GM19025 (cell line): ENCODE results near the gene STK11IP.

Experiments used
- ATAC-seq: cut with Tn5 transposase; IDR thresholded peaks from one replicate; pipeline ENCODE4 v1.9.1; 2021; ENCODE audit warnings: mild to moderate bottlenecking, low read depth, moderate library complexity; ENCODE audit not compliant: unreplicated experiment

The STK11IP gene

DNA sequence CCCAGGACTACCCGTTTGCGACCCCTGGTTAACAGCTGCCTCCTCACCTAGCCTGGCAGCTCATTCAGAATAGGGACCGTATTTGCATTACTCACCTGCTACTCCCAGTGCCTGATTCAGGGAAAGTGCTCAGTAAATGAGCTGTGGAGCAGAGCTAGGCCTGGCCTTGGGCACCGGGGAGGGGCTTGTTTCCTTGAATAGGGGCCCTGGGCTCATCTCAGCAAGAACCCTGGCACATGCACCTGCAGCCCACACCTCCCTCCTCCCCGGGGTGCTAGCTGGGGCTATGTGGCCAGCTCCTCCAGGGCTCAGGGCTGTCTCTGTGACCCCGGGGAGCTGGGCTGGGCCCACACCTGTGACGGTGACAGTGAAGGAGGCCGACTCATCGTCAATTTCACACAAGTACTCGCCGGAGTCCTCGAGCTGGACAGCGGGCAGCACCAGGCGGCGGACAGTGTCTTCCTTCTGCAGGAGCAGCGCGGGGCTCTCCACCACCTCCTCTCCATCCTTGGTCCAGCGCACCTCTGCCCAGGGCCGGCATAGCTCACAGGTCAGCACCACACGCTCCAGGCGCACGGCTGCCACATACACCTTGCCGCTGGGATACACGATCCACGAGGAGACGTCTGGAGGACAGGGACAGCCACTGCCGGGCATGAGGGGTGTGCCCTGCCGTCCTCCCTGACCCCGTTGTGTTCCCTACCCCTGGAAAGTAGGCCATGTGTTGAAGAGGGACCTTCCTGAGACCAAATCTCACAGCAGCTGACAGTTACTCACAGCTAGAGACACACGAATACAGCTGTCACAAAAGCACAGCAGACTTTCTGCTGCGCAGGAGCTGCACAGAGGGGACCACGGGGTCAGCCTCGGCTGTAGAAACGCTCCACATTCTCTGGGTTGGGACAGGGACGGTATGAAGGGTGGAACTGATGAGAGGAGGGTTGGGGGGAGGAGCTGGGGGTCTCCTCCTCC, 35.3 kb upstream of the STK11IP start:
- no peak for ATAC-seq

DNA sequence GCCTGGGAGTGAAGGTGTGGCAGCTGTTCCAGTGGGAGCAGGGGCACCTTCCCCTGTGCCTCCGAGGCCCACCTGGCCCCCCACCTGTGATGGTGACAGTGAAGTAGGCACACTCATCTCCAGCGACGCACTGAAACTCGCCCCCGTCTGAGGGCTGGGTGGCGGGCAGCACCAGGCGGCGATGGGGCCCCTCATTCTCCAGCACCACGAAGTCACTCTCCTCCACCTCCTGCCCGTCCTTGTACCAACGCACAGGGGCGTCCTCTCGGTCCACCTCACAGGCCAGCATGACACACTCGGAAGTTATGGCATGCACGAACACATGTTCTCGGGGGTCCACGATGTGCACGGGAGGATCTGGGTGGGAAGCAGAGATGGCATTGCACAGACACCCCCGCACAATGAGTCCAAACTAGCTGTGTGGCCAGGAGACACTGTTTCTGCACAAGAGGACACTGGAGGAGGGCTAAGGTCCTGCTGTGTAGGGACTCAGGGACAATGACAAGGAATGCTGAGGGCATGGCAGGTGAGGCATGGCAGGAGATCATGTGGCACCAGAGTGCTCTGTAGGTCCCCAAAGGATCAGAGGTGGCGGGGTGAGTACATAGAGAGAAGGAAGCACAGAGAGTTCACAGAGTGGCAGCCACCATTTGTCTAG, 34.3 kb upstream of the STK11IP start:
- no peak for ATAC-seq

- ATAC-seq, result no peak
These were observed 32.3 kb upstream of the STK11IP start for GRCh38 chr2:219565130-219566080.

DNA sequence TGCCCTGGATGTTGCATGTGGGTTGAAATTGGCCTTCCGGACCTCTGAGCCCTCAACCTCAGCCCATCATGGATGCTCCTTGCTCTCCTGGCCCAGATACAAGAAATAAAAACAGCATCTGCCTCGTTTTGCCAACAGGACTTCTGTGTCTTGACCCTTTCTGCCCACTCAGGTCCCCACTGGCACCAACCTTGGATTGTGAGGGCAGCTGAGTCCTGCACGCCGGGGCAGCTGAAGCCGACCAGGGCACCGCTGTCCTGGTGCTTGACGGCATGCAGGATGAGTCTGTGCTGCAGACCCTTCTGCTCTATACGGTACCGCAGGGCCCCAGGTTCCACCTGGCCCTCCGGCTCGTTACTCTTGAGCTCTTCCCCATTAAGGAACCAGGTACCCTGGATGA, 31.0 kb upstream of the STK11IP start:
- no peak for ATAC-seq

- no peak for ATAC-seq
These were observed 30.5 kb upstream of the STK11IP start for GRCh38 chr2:219567131-219567530.

DNA sequence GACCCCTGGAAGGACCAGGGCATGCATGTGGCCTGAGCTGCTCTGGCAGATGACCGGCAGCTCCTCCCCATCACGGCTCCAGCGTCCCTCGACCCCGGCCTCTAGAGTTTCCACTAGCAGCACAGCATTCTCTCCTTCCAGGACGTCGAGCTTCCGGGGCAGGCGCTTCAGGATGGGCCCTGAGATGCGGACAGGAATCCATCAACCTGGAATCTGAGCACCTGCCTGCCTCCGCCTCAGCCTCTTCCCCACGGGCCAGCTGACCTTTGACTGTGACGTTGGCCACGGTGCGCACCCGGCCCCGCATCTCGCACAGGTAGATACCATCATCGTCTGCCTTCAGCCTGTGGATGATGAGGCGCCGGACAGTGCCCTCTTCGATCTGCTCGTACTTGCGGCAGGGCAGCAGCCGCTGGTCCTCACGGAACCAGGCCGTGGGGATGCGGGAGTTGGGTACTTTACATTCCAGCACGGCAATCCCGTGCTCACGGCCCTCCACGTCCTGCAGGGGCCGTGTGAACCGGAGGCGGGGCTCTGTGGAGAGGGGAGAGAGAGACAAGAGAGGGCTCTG, 29.8 kb upstream of the STK11IP start:
- no peak for ATAC-seq

DNA sequence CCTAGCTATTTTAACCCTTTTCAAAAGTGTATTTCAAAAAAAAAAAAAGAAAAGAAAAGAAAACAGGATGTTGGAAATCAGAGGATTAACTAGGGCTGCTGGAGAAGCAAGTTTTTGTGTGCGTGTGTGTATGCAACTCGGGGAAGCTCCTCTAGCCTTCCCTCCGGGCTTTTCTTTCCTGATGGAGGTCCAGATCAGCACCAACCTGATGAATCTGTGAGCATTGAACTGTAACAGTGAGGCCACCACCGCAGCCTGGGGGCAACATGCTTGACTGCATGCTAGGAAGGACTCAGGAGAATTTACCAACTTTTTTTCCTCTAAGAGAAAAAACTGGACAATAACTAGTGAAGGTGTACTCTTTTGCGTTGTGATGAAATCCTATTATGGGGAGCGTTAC, 28.6 kb upstream of the STK11IP start:
- no peak for ATAC-seq

GRCh38 chr2:219569635-219570034, 28.0 kb upstream of the STK11IP start:
- ATAC-seq, result no peak

DNA sequence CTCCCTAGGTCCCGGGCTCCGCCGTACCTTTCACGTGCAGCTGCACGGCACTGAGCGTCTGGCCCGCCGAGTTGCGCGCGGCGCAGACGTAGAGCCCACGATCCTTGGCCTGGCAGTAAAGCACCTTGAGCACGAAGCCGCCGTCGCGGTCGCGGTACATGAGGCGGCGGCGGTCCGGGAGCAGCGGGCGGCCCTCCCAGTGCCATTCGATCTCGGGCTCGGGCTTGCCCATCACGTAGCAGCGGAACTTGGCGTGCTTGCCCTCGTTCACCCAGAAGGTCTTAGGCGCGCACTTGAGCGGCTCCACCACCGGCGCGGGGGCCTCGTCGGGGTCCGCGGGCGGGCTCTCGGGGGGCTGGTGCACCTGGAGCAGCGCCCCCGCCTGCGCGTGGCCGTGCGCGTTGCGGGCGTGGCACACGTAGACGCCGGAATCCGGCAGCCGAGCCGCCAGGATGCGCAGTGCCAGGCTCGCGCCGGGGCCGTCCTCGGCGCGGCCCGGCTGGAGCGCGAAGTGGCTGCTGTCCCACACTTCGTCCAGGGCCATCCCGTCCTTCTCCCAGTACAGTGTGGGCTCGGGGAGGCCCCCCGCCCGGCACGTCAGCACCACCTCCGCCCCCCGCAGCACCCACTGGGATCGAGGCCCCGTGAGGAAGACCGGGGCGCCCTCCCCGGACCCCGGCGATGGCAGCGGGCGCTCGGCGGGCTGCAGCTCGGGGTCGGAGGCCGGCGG, 27.3 kb upstream of the STK11IP start:
- no peak for ATAC-seq

DNA sequence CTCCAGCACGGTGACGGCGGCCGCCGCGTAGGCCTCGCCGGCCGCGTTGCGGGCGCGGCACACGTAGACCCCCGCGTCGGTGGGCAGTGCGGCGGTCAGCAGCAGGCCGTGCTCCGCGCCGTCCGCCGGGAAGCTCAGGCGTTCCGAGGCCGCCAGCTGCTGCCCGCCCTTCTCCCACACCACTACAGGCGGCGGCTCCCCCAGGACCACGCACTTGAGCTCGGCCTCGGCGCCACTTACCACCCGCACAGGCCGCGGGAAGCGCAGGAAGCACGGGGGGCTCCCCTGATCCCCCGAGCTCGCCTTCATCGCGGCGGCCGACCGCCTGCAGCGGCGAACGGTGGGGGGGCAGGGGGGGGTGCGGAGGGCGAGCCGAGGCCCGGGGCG, 26.7 kb upstream of the STK11IP start:
- ATAC-seq, result no peak

- ATAC-seq, result no peak
These were observed 26.1 kb upstream of the STK11IP start, which contains the start of gene OBSL1 for GRCh38 chr2:219571311-219572236. OBSL1 (minus strand) TSS chr2:219571539; CDS start chr2:219571232, 307 bp downstream.

- no peak for ATAC-seq
These were observed 25.2 kb upstream of the STK11IP start, which contains the start of gene INHA for GRCh38 chr2:219572237-219573001. INHA (plus strand) TSS chr2:219572310; CDS start chr2:219572375, 65 bp downstream.

DNA sequence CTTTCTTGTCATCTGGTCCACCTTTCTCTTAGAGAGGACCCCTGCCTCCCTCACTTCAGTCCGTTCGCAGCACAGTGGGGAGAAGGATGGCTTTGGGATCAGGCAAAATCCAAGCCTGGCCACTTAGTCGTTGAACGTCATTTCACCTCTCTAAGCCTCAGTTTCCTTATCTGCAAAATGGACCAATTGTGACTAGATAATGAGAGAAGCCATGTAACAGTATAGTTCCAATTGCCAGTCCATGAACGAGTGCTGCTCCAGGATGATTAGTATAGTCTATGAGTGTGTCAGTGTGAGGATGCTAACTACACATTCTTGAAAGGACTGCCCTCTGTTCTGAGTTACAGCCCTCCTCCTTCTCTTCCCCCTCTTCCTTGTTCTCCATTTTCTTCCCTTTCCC, 24.5 kb upstream of the STK11IP start:
- no peak for ATAC-seq

GRCh38 chr2:219574484-219575311, 23.0 kb upstream of the STK11IP start:
- no peak for ATAC-seq

GRCh38 chr2:219575566-219576504, 21.8 kb upstream of the STK11IP start:
- no peak for ATAC-seq
